CD1c-positive myeloid dendritic cell (primary cell): ENCODE results near the gene RHBDL1.

ENCODE experiments used
- DNase-seq: peaks from one replicate; pipeline ENCODE4 v3.0.0-alpha.2; 2016; ENCODE audit errors: extremely low spot score

RHBDL1 gene

GRCh38 chr16:636206-637080 lies 39.0 kb upstream of the RHBDL1 start, which contains the start of gene METTL26:
TSS of gene METTL26 (minus strand) at chr16:636305. CDS start at chr16:636290, 15 bp downstream.
- peak; percentile 97 for DNase-seq

- peak; percentile 92 for DNase-seq
Measured at GRCh38 chr16:637081-638018, 38.1 kb upstream of the RHBDL1 start.

- no peak for DNase-seq
Measured at GRCh38 chr16:638034-638543, 37.4 kb upstream of the RHBDL1 start.

- no peak for DNase-seq
Measured at GRCh38 chr16:638836-639235, 36.6 kb upstream of the RHBDL1 start.

- DNase-seq, result no peak
Measured at GRCh38 chr16:640614-641013, 34.9 kb upstream of the RHBDL1 start.

- peak; percentile 90 for DNase-seq
Measured at GRCh38 chr16:641326-642188, 33.9 kb upstream of the RHBDL1 start, which contains the start of gene MCRIP2. TSS of gene MCRIP2 (plus strand) at chr16:641828. CDS start at chr16:641992, 164 bp downstream.

- DNase-seq, result peak; percentile 83
Measured at GRCh38 chr16:642189-643049, 33.1 kb upstream of the RHBDL1 start.

- no peak for DNase-seq
Measured at GRCh38 chr16:643050-643368, 32.5 kb upstream of the RHBDL1 start.

GRCh38 chr16:644556-644955 lies 30.9 kb upstream of the RHBDL1 start:
- no peak for DNase-seq

GRCh38 chr16:645852-646678 lies 29.4 kb upstream of the RHBDL1 start:
- no peak for DNase-seq

- DNase-seq, result no peak
Measured at GRCh38 chr16:646679-647172, 28.7 kb upstream of the RHBDL1 start.

GRCh38 chr16:647173-647902 lies 28.1 kb upstream of the RHBDL1 start:
- no peak for DNase-seq

GRCh38 chr16:648071-648780 lies 27.2 kb upstream of the RHBDL1 start:
- peak; percentile 46 for DNase-seq

GRCh38 chr16:648781-649589 lies 26.5 kb upstream of the RHBDL1 start, which contains the start of gene WDR90:
TSS of gene WDR90 (plus strand) at chr16:649365. CDS start at chr16:649417, 52 bp downstream.
- DNase-seq, result peak; percentile 97

GRCh38 chr16:649631-650030 lies 25.8 kb upstream of the RHBDL1 start:
- DNase-seq, result no peak

- no peak for DNase-seq
Measured at GRCh38 chr16:651844-652243, 23.6 kb upstream of the RHBDL1 start.
